NCI-H1694 treated with DMSO at 0.1 percent for 48 hours (cell line): Measurements from ENCODE around the gene INSYN1.
"Not testable (repeated sequence)": the region's sequence is repeated elsewhere in the genome, so short reads cannot be mapped to it uniquely, and the experiment has no call there.

Source experiments
- DNase-seq: peaks from one replicate; lab custom pipeline; 2025; lab: John Stamatoyannopoulos, UW

The INSYN1 gene

DNA sequence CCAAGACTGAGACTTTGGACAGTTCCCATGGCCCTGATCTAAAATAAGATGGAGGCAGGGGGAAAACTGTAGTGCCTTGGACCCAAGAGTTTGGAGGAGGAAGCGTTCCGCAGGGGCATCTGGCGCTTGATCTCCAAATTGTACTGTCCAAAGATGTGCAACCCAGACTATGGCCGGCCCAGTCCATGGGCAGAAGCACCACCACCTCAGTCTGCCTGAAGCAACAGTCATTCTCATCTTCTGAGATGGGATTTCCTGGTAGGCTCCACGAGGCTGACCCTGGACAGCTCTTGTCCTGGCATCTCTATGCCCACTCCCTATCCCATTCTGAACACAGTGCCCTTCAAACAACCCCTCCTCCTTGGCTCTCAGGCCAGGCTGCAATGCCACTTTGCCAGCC lies 3.6 kb downstream of the INSYN1 start:
- no peak for DNase-seq

DNA sequence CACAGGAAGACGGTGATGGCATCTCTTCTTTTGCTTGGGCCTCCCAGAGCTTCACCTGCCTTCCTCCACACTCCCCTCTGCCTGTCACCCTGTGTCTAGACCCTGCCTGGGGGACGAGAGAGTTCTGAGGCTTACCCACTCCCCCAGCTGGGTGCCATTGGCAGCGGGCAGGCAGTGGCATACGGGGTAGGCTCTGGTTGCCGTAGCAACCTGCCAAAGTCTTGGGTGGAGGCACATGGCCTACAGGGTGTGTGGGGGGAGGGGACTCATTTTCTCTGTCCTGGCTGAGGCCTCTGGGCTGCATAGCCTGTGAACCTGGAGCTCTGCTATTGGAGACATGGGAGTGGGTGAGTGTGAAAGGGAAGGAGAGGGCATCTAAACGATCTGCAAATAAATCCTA lies 4.4 kb downstream of the INSYN1 start:
- DNase-seq: peak; percentile 51

DNA sequence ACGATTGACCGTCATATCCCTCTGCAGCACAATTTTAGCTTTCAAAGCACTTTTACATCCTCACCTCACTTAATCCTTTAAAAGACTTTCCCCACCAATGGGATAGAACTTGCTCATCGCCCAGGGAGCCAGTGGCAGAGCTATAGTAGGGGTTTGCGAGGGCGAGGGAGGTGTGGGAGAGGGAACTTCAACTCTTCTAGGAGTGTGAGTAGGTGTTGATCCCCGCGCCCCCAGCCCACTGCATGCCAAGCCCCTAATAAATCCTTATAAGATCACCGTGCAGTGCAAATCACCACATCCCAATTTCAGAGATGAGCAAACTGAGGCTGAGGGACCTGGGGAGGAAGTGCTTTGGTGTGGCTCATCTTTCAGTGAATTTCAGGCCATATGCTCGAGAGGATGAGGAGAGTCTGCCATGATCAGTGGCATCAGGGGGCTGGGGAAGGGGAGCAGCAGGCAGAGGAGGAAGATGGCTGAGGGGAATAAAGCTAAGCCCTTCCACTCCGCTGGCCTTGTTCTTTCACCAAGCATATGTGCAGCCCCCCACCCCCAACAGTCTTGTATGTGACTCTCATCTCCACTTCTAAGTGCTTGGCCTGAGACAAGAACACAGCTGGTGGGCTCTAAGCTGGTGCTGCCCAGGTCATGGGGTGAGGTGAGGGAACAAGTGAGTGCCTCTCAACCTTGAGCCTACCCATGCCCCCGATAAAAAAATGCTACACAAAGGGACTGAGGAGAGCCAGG lies 5.1 kb downstream of the INSYN1 start:
- DNase-seq: peak; percentile 45

DNA sequence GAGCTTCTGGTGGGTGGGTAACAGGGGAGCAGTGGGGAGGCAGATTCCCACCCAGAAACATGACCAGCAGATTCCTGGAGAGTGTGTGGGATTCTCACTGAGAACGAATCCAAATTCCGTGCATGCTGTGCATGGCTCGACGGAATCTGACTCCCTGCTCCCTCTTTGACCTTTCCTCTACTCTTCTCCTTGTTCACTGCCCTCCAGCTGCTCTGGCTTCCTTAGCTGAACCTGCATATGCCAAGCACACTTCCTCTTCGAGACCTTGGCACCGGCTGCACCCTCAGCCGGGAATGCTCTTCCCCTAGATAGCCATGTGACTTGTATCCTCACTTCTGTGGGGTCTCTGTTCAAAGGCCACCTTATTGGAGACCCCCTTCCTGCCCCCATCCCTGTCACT lies 6.3 kb downstream of the INSYN1 start:
- DNase-seq: no peak

DNA sequence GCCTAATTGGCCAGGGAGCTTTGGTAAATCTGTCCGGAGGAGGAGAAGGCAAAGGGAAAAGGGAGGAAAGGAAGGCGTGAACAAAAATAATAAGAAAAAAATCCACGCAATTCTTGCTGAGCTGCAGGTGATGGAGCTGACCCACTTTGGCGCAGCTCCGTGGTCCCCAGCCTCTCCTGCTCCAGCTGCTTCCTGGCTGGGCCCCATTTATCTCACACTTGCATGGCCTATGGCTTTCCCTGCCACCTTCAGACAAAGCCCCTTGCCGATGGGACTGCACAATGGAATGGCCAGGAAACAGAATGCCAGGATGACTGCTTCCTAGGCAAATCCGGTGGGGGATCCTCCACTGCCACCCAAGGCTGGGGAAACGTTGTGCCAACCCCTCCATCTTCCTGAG lies 6.9 kb downstream of the INSYN1 start:
- no peak for DNase-seq

DNA sequence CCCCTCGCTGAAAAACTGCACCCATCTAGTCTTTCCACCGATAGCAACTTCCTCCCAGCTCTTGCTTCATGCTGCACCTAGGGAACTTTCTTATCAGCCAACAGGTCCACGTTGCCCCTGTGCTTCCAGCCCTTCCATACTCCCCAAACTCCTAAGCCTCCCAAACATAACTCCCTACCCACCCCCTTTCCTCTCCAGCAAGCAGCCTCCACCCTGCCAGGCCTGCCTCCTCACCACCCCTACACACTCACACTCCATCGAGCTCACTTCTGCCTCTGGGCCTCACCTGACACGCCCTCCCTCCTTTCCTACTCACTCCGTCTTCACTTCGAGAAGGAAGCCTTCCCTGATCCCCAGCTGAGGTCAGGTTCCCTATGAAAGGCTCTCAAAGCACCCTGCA lies 8.1 kb downstream of the INSYN1 start:
- no peak for DNase-seq

DNA sequence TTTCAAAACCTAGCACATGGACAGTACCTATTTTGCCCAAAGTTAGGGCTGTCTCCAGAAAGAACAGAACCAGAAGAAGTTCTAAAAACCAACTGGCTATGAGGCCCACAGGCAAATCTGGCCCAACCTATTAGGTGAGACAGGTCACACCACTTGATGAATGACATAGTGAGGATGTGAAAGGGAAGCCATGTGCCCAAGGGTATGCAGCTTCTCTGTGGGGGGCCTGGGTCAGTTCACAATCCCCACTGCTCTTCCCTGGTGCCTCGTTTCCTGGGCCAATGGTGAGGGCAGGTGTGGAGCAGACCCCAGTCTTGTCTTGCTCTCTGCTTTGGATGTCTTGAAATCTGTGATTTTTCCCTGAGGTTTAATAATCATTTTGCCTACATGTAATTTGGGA lies 8.9 kb downstream of the INSYN1 start:
- DNase-seq: no peak

DNA sequence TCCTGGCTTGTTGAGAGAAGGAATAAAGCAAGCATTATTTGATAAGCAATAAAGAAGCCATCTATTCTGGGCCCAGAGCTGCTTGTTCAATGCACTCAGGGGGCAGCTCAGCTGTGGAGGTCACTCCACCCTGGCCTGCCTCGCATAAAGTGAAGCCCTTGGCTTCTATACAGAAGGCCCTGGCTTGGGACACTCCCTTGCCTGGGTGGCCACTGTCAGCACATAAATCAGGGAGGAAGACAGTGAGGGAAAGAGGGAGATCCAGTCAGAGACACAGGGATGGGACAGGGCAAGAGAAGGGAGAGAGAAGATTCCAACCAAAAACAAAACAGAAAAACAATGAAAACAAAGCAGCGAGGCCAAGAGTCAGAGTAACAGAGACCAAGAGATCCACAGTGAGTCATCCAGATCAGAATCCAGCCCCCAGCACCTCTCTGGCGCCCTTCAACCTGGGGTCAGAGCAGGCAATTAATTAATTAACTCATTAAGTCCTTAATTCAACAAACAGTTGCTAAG lies 11.8 kb downstream of the INSYN1 start:
- DNase-seq: no peak

DNA sequence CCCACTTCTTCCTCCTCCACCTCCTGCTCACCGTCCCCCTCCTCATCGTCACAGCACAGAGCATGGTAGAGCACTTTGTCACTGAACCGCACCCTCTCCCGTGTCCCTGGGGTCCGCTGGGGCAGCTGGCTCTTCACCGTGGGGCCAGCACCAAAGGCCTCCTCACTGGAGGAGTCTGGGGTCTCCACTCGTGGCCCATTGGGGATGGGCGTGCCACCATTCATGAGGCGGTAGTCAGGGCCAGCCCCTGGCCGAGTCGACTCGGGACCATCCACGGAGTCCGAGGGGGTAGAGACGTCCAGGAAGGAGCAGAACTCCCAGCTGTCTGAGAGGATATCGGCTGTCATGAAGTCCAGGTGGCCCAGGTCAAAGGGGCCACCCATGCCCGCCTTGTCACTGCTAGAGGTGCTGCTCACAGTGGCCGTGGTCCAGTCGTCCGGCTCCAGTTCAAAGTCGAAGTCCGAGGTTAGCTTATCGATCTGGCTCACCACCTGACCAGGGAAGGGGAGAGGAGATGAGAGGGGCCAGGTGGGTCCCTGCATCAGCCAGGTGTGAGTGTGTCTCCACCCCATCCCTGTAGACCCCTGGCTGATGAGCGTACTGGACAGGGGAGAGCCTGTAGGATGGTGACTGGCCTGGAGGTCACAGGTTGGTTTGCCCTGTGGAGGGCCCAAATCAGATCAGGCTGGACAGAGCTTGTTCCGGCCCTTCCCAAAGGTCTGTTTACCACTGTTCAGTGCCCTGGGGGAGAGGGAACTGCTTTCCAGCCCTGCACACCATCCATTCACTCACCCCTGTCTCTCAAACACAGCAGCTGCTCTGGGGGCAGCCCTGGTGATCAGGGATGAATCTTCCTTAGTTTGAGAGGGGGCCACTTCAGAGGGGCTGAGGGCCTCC lies 12.8 kb downstream of the INSYN1 start:
- no peak for DNase-seq

DNA sequence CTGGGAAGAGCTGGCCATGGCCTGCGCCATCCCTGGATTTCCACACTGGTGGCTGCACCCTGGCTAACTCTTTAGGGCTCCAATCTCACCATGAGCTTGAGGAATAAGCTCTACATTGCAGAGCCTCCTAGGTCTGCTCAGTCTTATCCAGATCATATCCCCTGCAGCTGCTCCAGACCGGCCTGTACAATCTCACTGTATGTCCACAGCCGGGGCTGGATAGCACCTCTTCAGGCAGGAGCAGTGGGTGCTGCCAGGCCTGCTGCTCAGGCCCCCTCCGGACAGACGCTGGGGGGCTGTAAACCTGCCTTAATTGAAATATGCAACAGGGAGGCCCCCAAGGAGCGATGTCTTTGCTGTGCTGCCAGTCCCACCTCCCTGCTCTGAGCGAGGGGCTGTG lies 15.6 kb downstream of the INSYN1 start:
- no peak for DNase-seq

DNA sequence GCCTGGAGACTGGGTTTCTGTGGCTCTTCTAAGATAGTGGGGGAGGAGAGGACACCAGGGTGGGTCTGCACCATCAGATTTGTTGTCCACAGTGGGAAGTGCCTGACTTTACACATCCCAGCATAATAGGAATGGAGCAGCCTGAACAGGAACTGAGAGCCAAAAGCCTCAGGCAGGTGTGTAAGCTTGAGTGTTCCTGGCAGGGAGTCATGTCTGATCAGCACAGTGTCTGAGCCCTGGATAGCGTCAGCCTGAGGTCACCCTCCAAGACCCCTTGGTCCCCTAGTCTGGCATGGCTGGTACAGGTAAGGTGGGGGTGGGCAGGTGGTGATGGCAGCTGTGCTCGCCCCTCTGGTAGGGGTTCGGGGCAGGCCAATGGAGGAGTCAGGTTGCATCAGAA lies 20.2 kb downstream of the INSYN1 start:
- DNase-seq: no peak

DNA sequence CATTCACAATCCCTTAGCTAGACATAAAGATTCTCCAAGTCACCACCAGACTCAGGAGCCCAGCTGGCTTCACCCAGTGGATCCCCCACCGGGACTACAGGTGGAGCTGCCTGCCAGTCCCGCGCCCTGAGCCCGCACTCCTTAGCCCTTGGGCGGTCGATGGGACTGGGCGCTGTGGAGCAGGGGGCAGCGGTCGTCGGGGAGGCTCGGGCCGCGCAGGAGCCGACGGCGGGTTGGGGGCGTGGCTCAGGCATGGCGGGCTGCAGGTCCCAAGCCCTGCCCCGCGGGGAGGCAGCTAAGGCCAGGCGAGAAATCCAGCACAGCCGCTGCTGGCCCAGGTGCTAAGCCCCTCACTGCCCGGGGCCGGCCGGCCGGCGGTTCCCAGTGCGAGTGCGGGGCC lies 21.1 kb downstream of the INSYN1 start:
- not testable (repeated sequence) for DNase-seq

DNA sequence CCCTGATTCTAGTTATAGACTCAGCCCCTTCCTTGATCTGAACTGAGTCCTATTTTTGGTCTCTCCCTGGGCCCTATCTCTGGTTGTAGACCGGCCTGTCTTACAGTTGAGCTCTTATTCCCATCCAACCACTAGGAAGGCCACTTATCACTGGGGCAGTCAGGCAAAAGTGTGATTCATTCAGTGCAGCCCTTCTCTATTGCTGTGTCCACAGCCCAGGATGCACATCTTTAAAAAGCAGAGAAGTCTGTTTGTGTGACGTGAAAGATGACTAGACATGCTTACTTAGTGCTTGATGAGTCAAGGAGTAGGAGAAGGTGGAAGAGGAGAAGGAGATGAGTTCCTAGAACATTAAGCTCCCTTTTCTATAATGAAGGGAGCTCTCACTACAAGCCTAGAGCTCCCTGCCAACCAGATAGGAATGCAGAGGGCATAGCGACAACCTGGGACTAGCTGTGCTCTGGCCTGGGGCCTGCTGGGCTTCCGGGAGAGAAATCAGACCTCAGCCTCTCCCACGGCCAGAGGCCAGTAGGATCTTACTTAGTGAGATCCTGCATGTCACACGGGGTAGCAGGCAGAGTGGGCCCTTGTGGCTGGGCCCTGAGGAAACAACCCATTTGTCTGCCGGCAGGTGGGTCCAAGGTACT lies 25.7 kb downstream of the INSYN1 start:
- DNase-seq: no peak

DNA sequence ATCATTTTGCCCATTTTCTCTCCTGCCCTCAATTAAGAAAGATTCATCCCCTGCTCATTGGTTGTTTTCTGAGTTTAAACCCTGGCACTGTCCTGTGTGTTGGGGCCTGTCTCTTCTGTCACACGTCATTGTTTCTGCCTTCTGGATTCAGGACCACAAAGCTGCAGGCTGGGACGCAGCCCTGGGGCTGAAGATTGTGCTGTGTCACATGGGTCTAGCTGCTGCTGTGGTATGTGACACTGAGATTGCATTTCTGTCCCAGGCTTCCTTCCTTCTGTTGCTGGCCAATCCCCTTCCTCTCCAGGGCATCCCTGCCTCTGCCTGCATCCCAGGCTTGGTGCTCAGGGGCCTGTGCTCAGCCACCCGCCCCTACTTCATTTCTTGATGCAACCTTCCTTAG lies 28.9 kb downstream of the INSYN1 start:
- DNase-seq: no peak

DNA sequence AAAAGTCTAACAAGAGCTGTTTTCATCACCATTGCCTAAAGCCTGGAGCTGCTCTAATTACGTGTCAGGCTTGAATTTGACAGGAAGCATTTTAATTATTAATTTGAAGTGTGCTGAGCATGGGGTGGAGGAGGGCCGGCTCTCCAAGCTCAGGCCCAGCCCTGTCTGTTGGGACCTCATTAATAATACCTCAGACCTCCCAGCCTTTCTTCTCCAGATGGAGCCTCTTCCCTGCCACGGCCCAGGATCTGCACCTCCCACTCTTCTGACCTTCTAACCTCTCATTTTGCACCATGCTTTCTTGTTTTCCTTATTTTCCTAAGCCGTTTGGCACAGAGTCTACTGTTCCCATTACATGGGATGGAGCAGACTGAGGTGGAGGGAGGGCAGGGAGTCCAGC lies 30.0 kb downstream of the INSYN1 start:
- no peak for DNase-seq

DNA sequence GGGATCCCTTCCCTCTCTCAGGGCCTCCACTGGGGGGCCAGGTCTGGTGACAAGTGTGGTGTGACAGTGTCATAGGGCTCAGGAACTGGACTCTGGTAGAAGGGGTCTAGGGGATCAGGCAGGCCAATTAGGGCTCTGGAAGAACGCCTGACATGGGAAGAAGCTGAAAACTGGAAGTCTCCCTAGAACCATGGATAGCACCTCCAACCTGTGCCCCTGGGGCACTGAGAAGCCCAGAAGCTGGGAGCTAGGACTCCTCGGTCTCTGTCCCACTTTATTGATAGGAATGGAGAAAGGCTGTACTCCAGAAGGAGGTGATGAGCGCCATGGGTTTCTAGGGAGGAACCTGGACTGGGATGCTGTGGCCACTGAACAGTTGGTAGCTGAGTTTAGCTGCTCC lies 30.7 kb downstream of the INSYN1 start:
- DNase-seq: no peak

DNA sequence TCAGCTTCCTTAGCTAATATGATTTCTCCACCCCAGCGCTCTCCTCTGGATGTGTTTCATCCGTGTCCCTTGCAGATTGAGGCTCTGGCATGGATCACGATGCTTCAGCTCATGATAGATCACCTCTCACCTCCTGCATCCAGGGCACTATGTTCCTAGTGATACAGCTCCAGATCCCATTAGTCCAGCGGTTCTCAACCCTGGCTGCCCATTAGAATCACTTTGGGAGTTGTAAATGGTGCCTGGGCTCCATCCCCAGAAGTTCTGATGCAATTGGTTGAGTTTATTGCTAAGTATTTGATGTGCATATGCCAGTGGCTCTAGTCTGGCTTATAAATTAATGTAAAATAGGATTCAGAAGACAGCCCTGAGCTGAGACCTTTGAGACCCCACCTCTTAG lies 34.5 kb downstream of the INSYN1 start:
- DNase-seq: no peak

DNA sequence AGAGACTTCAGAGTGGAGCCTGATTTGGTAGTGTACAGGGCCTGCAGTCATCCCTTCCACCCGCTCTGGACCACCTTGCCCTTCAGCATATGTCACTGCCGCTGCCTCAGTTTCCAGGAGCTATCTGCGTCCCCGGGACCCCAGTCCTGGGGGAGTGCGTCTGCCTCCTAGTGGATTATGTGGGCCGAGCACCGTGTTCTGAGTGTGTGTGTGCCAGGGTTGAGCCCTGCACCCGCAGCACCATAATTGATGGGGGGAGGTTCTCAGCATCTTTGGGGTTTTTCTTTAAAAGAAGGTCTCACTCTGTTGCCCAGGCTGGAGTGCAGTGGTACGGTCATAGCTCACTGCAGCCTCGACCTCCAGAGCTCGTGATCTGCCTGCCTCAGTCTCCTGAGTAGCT lies 35.3 kb downstream of the INSYN1 start:
- DNase-seq: no peak

DNA sequence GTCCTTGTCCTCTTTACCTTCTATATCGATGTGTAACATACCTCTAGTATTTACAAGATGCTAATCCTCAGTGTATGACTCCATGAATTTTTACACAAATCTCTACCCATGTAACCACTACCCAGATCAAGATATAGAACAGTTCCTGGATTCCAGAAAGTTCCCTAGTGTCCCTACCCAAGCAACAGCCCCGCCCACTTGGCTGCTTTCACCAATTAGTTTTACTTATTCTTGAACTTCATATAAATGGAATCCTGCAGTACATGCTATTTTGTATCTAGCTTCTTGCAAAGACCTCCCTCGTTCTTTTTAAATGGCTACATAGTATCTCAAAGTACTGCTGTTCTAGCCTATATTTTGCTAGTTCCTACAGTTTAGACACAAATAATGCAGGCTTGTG lies 35.9 kb downstream of the INSYN1 start:
- no peak for DNase-seq

DNA sequence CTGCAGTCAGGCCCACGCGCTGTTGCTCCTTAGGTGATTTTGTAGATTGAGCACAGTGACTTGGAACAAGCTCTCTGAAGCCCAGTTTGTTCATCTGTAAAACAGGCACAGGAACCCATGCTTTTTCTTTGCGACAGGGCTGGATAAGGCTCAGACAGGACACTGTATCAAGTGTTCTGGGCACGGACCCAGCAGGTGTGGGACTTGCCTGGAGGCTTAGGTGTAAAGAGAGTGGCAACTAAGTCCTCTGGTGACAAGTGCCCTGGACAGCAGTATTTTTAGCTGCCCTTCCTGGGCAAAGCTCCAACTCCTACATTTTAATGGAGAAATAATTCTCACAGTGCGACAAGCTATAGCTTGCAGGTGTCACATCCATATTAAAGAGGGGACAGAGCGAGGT lies 36.7 kb downstream of the INSYN1 start:
- no peak for DNase-seq

DNA sequence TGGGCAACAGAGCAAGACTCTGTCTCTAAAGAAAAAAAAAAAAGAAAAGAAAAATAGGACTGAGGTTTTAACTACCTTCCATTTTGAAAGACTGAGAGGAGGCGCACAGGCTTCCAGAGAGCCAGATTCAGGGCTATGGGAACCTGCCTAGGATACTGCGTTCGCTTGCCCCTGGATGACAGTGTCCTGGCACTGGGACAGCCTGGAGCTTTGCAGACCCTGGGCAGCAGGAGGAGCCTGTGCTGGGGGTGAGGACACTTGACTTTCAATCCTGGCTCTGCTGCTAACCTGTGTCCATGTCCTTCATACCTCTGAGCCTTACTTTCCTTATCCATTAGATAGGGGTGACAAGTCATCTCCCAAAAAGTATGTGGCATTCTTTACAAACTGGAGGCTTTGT lies 37.7 kb downstream of the INSYN1 start:
- DNase-seq: no peak

DNA sequence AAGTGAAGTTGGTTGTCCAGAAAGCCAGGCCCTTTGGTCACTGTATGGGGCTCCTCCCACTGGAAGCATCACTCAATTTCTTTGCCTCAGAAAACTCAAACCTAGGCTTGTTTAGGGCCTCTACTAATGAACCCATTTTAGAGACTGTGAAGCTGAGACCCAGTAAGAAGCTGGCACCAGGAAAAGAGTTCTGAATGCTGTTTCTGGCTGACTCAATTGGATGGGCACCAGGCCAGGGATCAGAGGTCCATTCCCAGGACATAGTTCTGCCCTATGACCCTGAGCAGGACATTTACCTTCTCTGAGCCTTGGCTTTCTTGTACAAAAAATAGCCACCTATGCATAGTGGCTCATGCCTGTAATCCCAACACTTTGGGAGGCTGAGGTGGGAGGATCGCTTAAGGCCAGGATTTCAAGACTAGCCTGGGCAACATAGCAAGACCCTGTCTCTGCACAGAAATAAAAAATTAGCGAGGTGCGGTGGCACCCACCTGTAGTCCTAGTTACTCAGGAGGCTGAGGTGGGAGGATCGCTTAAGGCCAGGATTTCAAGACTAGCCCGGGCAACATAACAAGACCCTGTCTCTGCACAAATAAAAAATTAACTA lies 38.4 kb downstream of the INSYN1 start:
- DNase-seq: no peak
